GM20000 (cell line): ENCODE data around the gene CALN1.
"Not testable (repeated sequence)": the region's sequence is repeated elsewhere in the genome, so short reads cannot be mapped to it uniquely, and the experiment has no call there.

Experiments
- DNase-seq: peaks from one replicate; pipeline ENCODE4 v3.0.0; 2012; ENCODE audit warnings: low spot score
- TF ChIP-seq, protein P1 (sequence below): IDR thresholded peaks from 2 replicates; pipeline ENCODE4 v1.5.1; 2012; ENCODE audit warnings: mild to moderate bottlenecking, control low read depth; ENCODE audit errors: extremely low read depth, missing control alignments

The CALN1 gene

GRCh38 chr7:72391821-72392377 lies 20.2 kb downstream of the CALN1 start:
- TF ChIP-seq, protein P1, sequence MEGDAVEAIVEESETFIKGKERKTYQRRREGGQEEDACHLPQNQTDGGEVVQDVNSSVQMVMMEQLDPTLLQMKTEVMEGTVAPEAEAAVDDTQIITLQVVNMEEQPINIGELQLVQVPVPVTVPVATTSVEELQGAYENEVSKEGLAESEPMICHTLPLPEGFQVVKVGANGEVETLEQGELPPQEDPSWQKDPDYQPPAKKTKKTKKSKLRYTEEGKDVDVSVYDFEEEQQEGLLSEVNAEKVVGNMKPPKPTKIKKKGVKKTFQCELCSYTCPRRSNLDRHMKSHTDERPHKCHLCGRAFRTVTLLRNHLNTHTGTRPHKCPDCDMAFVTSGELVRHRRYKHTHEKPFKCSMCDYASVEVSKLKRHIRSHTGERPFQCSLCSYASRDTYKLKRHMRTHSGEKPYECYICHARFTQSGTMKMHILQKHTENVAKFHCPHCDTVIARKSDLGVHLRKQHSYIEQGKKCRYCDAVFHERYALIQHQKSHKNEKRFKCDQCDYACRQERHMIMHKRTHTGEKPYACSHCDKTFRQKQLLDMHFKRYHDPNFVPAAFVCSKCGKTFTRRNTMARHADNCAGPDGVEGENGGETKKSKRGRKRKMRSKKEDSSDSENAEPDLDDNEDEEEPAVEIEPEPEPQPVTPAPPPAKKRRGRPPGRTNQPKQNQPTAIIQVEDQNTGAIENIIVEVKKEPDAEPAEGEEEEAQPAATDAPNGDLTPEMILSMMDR: no peak
- DNase-seq: no peak

- TF ChIP-seq, protein P1: no peak
- DNase-seq: no peak
Observed at GRCh38 chr7:72386118-72386517, 26.0 kb downstream of the CALN1 start.

GRCh38 chr7:72362246-72362645 lies 49.9 kb downstream of the CALN1 start:
- TF ChIP-seq, protein P1: no peak
- DNase-seq: no peak

GRCh38 chr7:72345208-72345727 lies 66.9 kb downstream of the CALN1 start:
- TF ChIP-seq, protein P1: no peak
- no peak for DNase-seq

DNA sequence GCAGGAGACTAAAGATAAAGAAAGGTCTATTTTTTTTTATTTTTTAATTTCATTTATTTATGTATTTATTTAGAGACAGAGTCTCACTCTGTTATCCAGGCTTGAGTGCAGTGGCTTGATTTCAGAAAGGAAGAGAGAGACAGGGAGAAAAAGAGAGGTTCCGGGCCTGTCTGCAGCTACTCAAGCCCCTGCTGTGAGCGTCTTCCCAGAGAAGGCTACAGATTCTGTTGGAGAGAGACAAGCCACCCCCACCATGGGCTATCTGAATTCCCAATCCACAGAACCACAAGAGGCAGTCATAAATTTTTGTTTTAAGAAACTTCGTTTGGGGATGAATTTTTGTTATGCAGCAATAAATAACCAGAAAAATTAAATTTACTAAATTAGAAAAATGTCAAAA lies 68.1 kb downstream of the CALN1 start:
- no peak for DNase-seq
- TF ChIP-seq, protein P1: no peak

DNA sequence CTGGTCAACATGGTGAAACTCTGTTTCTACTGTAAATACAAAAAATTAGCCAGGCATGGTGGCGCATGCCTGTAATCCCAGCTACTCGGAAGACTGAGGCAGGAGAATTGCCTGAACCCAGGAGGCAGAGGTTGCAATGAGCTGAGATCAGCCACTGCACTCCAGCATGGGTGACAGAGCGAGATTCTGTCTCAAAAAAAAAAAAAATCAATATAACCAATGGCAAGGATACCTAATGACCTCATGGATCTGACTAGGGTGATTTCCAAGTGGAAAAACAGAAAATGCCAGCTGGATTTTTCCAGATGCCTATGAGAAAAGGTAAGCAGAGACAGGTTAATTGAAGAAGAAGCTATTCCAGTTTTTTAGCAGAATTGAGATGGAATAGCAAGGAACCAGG lies 68.8 kb downstream of the CALN1 start:
- not testable (repeated sequence) for DNase-seq

- TF ChIP-seq, protein P1: no peak
Observed at GRCh38 chr7:72337390-72338167, 74.6 kb downstream of the CALN1 start.

More at GRCh38 chr7:72337390-72338167, 74.6 kb downstream of the CALN1 start:
- DNase-seq: no peak
